Measurements from ENCODE around the gene COL20A1.

GRCh38 chr20:63295422-63295821 lies 2.4 kb downstream of the COL20A1 start:
- TF ChIP-seq POLR2A (IDR thresholded peaks at IDR 0.05): no peak
- TF ChIP-seq CTCF (IDR thresholded peaks at IDR 0.05): no peak
- no peak for TF ChIP-seq EP300 (IDR thresholded peaks at IDR 0.05)

All from tibial nerve (tissue), 4 donors.